Hepatocyte (in vitro differentiated cells): ENCODE measurements around the gene CRMP1. TPM values are rescaled to one million over a fixed set of nuclear protein-coding genes. Genes with fewer than 3 reads are reported as not detected.

ENCODE experiments used
- DNase-seq: peaks from one replicate; pipeline ENCODE4 v3.0.0-alpha.2; 2016; ENCODE audit warnings: low spot score
- H2AFZ ChIP-seq: fragments of 200-600 bp; sonication (generic); 2 replicates; pipeline ENCODE4 v1.6.0; 2016; ENCODE audit warnings: antibody characterized with exemption, mild to moderate bottlenecking
- H3K27ac ChIP-seq: fragments of 200-600 bp; sonication (generic); 2 replicates; pipeline ENCODE4 v1.5.1; 2016; ENCODE audit warnings: mild to moderate bottlenecking
- H3K27me3 ChIP-seq: fragments of 200-600 bp; sonication (generic); 2 replicates; pipeline ENCODE4 v1.6.1; 2016
- H3K36me3 ChIP-seq: fragments of 200-600 bp; sonication (generic); replicated peaks from 2 replicates; pipeline ENCODE4 v1.5.1; 2016; ENCODE audit warnings: low read depth; ENCODE audit not compliant: insufficient read depth
- H3K4me1 ChIP-seq: fragments of 200-600 bp; sonication (generic); 2 replicates; pipeline ENCODE4 v1.5.1; 2016; ENCODE audit warnings: mild to moderate bottlenecking, moderate library complexity; ENCODE audit not compliant: insufficient read depth
- H3K4me2 ChIP-seq: fragments of 200-600 bp; sonication (generic); 2 replicates; pipeline ENCODE4 v1.6.0; 2016
- H3K4me3 ChIP-seq: fragments of 200-600 bp; sonication (generic); 2 replicates; pipeline ENCODE4 v1.5.1; 2016; ENCODE audit warnings: mild to moderate bottlenecking
- H3K79me2 ChIP-seq: fragments of 200-600 bp; sonication (generic); 2 replicates; pipeline ENCODE4 v1.6.0; 2017; ENCODE audit warnings: mild to moderate bottlenecking
- H3K9me2 ChIP-seq: fragments of 200-600 bp; sonication (generic); replicated peaks from 2 replicates; pipeline ENCODE4 v1.6.0; 2017; ENCODE audit warnings: mild to moderate bottlenecking; ENCODE audit not compliant: insufficient read depth
- H3K9me3 ChIP-seq: fragments of 200-600 bp; sonication (generic); 2 replicates; pipeline ENCODE4 v1.5.1; 2016; ENCODE audit warnings: low read depth, mild to moderate bottlenecking
- H4K20me1 ChIP-seq: fragments of 200-600 bp; sonication (generic); 2 replicates; pipeline ENCODE4 v1.6.0; 2016; ENCODE audit warnings: mild to moderate bottlenecking; ENCODE audit not compliant: insufficient read depth, poor library complexity, severe bottlenecking
- EZH2 ChIP-seq: fragments of 200-600 bp; sonication (generic); IDR thresholded peaks from 2 replicates; pipeline ENCODE4 v1.6.1; 2016; ENCODE audit warnings: antibody characterized with exemption, mild to moderate bottlenecking, borderline replicate concordance
- EZH2phosphoT487 ChIP-seq: fragments of 200-600 bp; sonication (generic); IDR thresholded peaks from one replicate; pipeline ENCODE4 v1.6.1; 2018; ENCODE audit warnings: antibody characterized with exemption, mild to moderate bottlenecking, low read depth, moderate library complexity; ENCODE audit not compliant: unreplicated experiment, severe bottlenecking
- WGBS: methylation state at CpG from one replicate; pipeline ENCODE4 v1.1.6; 2016; ENCODE audit warnings: low lambda C conversion rate; ENCODE audit errors: missing lambda C conversion rate; 5-methylcytosine and 5-hydroxymethylcytosine counted together
- polyA plus RNA-seq: library from polyadenylated mRNA; unstranded; fragments of >200 nt; fragmentation: Nextera tagmentation; extraction: Ambion mirVana; gene quantifications from 2 replicates; pipeline ENCODE4 v1.2.1, GENCODE V29; 2016
- total RNA-seq: library from RNA; depleted of rRNA; stranded (reverse); fragments of >200 nt; gene quantifications from 2 replicates; pipeline ENCODE4 v1.2.3, GENCODE V29; 2014
- TF ChIP-seq, protein P1 (sequence below): fragments of 200-600 bp; sonication (generic); IDR thresholded peaks from 2 replicates; pipeline ENCODE4 v1.5.1; 2016; ENCODE audit warnings: antibody characterized with exemption, mild to moderate bottlenecking; ENCODE audit not compliant: poor library complexity

The CRMP1 gene
- total and polyA plus RNA-seq, 2 experiments from 2014 or later: 12.5 to 12.9 TPM

DNA sequence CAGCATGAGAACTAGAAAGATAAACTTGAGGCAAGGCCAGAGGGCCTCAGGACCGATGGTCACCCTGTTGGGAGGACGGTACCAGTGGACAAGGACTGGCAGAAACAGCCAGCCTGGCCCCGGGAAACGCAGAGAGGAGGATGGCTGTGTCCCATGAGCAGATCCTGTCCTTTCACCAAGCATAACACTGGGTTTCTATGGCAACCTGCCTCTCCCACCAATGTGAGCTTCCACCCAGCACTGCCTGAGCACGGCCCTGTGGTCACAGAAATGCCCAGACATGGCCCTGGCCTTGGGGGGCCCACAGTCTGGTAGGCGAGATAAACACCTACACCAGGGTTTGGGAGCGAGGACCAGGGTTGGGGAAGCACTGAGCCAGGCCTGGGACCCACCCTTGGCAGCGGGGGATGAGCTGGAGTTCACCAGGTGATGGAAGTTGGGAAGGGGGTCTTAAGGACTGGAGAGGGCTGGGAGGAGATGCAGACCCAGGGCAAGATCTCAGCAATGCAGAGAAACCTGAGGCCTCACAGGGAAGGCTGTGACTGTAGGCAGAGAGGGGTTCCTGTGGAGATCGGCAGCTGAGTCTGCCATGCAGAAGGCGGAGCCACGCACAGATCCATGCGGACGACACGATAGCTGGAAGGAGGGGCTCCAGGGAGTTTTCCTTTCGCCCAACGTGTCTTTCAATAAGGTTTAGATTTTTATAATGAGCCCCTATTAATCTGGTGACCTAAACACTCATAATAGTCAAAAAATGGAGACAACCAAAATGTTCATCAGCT is 32.7 kb upstream of the CRMP1 start:
- H2AFZ ChIP-seq: no peak overlapping the region
- peaks cover 15% of the 10 kb centered on the region for H3K27me3 ChIP-seq
- H3K9me3 ChIP-seq: no peaks in the 10 kb centered on the region
- no peaks in the 10 kb centered on the region for H3K4me1 ChIP-seq
- no peaks in the 10 kb centered on the region for H4K20me1 ChIP-seq
- no peaks in the 10 kb centered on the region for H3K79me2 ChIP-seq
- H3K4me2 ChIP-seq: no peak overlapping the region
- H3K36me3 ChIP-seq: no peaks in the 10 kb centered on the region
- 73% methylated on average over 16 of the region's 16 CpGs for WGBS
- no peak overlapping the region for H3K4me3 ChIP-seq
- no peak for DNase-seq
- H3K9me2 ChIP-seq: no peaks in the 10 kb centered on the region
- no peak for TF ChIP-seq EZH2
- no peak for TF ChIP-seq EZH2phosphoT487
- TF ChIP-seq, protein P1, sequence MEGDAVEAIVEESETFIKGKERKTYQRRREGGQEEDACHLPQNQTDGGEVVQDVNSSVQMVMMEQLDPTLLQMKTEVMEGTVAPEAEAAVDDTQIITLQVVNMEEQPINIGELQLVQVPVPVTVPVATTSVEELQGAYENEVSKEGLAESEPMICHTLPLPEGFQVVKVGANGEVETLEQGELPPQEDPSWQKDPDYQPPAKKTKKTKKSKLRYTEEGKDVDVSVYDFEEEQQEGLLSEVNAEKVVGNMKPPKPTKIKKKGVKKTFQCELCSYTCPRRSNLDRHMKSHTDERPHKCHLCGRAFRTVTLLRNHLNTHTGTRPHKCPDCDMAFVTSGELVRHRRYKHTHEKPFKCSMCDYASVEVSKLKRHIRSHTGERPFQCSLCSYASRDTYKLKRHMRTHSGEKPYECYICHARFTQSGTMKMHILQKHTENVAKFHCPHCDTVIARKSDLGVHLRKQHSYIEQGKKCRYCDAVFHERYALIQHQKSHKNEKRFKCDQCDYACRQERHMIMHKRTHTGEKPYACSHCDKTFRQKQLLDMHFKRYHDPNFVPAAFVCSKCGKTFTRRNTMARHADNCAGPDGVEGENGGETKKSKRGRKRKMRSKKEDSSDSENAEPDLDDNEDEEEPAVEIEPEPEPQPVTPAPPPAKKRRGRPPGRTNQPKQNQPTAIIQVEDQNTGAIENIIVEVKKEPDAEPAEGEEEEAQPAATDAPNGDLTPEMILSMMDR: no peak
- no peak overlapping the region for H3K27ac ChIP-seq

DNA sequence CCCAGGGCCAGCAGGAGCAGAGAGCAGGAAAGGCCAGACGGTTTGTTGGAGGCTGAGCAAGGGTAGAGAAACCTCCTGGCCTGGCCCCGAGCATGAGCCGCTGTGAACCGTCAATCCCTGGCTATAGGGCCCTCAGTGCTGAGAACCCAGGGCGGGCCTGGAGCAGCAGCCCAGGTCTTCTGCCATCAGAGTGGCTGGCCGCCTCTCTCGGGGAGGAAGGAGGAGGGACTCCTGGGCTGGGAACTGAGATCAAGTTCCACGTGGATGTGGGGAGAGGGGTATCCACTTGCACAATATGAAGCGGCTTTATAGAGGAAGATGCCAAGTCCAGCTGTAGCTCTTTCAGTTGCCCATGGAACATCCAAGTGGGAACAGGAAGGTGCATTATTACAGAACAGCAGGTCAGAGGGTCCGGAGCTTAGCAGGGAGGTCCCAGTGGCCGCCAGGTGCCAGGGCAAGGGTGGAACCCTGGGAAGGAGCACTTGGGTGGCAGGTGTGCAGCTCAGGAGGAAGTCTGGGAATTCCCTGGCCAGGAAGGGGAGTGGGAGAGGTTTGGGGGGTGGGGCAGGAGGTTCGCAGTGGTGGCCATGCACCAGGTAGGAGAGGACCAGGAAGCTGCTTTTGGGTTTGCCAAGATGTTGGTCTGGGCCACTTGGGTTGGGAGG is 31.7 kb upstream of the CRMP1 start:
- Histone ChIP-seq H3K4me2 (no peak overlapping the region), H3K4me1 (no peaks in the 10 kb centered on the region), H3K4me3 (no peak overlapping the region), H3K36me3 (no peaks in the 10 kb centered on the region), H3K27me3 (peaks cover 15% of the 10 kb centered on the region), H3K79me2 (no peaks in the 10 kb centered on the region), H4K20me1 (no peaks in the 10 kb centered on the region), H3K27ac (no peak overlapping the region), H2AFZ (no peak overlapping the region), H3K9me3 (no peaks in the 10 kb centered on the region), H3K9me2 (no peaks in the 10 kb centered on the region)
- WGBS: 80% methylated on average over 11 of the region's 12 CpGs
- DNase-seq: no peak
- TF ChIP-seq EZH2 (no peak), EZH2phosphoT487 (no peak)
- TF ChIP-seq, protein P1: no peak

GRCh38 chr4:5923376-5923775 is 30.5 kb upstream of the CRMP1 start:
- no peaks in the 10 kb centered on the region for H3K36me3 ChIP-seq
- H2AFZ ChIP-seq: no peak overlapping the region
- no peak overlapping the region for H3K27ac ChIP-seq
- 75% methylated on average over 6 of the region's 6 CpGs for WGBS
- no peak overlapping the region for H3K4me3 ChIP-seq
- H3K4me1 ChIP-seq: no peaks in the 10 kb centered on the region
- H3K9me2 ChIP-seq: no peaks in the 10 kb centered on the region
- TF ChIP-seq EZH2: no peak
- no peak for TF ChIP-seq EZH2phosphoT487
- TF ChIP-seq, protein P1: no peak
- no peaks in the 10 kb centered on the region for H3K79me2 ChIP-seq
- no peak overlapping the region for H3K4me2 ChIP-seq
- no peaks in the 10 kb centered on the region for H3K9me3 ChIP-seq
- H3K27me3 ChIP-seq: peaks cover 13% of the 10 kb centered on the region
- H4K20me1 ChIP-seq: no peaks in the 10 kb centered on the region
- DNase-seq: no peak
